Esophagus squamous epithelium (tissue), 5 donors: ENCODE data around the gene CAMK1D. TPM values are rescaled to one million over a fixed set of nuclear protein-coding genes. Genes with fewer than 3 reads are reported as not detected.

Experiments
- DNase-seq: peaks from one replicate; lab custom pipeline; 2025; lab: John Stamatoyannopoulos, UW
- H3K27ac ChIP-seq, 4 donors: fragments of 200-600 bp; sonication (generic); one replicate each; pipeline ENCODE4 v1.5.1; 2016 to 2019; ENCODE audit warnings: mild to moderate bottlenecking in 1 of 4
- H3K27me3 ChIP-seq, 4 donors: fragments of 200-600 bp; sonication (generic); 1 replicate in 3 of 4; 2 replicates in 1 of 4; pipeline versions ENCODE4 v1.5.1 to v1.6.0; 2017 to 2021; ENCODE audit warnings: antibody characterized with exemption in 1 of 4
- H3K36me3 ChIP-seq, 3 donors: fragments of 200-600 bp; sonication (generic); one replicate each; pipeline ENCODE4 v1.5.1; 2016 to 2019
- H3K4me1 ChIP-seq, 3 donors: fragments of 200-600 bp; sonication (generic); one replicate each; pipeline ENCODE4 v1.5.1; 2017 to 2019
- H3K4me3 ChIP-seq, 4 donors: fragments of 200-600 bp; sonication (generic); 1 replicate in 3 of 4; 2 replicates in 1 of 4; pipeline ENCODE4 v1.5.1; 2016 to 2019; ENCODE audit warnings: mild to moderate bottlenecking in 2 of 4, moderate library complexity in 1 of 4
- H3K9me3 ChIP-seq, 3 donors: fragments of 200-600 bp; sonication (generic); one replicate each; pipeline ENCODE4 v1.5.1; 2016 to 2019
- POLR2A ChIP-seq, 4 donors: fragments of 450-650 bp; IDR thresholded peaks; one replicate each; pipeline ENCODE4 v1.6.1; 2017; ENCODE audit warnings: antibody characterized with exemption in 4 of 4, mild to moderate bottlenecking in 4 of 4, moderate library complexity in 3 of 4
- WGBS, 2 donors: methylation state at CpG; one replicate each; pipeline ENCODE4 v1.1.5; 2018; 5-methylcytosine and 5-hydroxymethylcytosine counted together
- intact Hi-C: fragments of 100-400 bp; cut with DNase I; formaldehyde crosslinking; loops from one replicate; pipeline ENCODE4 v1.15.0; 2022
- total RNA-seq, 4 donors: library from RNA; depleted of rRNA; stranded (reverse); fragments of >200 nt; gene quantifications; one replicate each; pipeline ENCODE4 v1.1.0, GENCODE V29; 2016
- TF ChIP-seq, protein P1 (sequence below), 6 experiments: fragments of 450-650 bp in 4 of 6; fragments of 200-600 bp in 2 of 6; sonication (generic) in 2 of 6; IDR thresholded peaks; one replicate each; pipeline ENCODE4 v1.5.1; 2016 to 2019; ENCODE audit warnings: antibody characterized with exemption in 6 of 6, mild to moderate bottlenecking in 4 of 6, moderate library complexity in 4 of 6
- donor health status: DM: yes; HTN: yes; CAD: no.

CAMK1D gene
- total RNA-seq, 4 donors from 2014 or later: 3.8 to 11.8 (median 9.9) TPM

DNA sequence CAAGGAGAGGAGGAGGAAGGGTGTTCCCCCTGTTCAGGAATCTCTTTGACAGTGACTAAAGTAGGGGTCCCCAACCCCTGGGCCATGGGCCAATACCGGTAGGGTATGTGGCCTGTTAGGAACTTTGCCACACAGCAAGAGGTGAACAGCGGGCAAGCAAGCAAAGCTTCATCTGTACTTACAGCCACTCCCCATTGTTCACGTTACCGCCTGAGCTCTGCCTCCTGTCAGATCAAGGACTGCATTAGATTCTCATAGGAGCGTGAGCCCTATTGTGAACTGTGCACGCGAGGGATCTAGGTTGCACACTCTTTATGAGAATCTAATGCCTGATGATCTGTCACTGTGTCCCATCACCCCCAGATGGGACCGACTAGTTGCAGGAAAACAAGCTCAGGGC, 201.6 kb downstream of the CAMK1D start:
- Histone ChIP-seq H3K4me1 (no peaks in the 10 kb centered on the region), H3K27me3 (no peaks in the 10 kb centered on the region), H3K36me3 (peaks cover 0 to 13% (median 0%) of the 10 kb centered on the region in 3 donors), H3K4me3 (no peak overlapping the region), H3K9me3 (no peaks in the 10 kb centered on the region), H3K27ac (no peak overlapping the region)
- WGBS, 2 donors: 92 to 95% methylated on average over 8 of the region's 8 CpGs
- no peak for DNase-seq
- intact Hi-C loops: no loop called here
- TF ChIP-seq, protein P1, sequence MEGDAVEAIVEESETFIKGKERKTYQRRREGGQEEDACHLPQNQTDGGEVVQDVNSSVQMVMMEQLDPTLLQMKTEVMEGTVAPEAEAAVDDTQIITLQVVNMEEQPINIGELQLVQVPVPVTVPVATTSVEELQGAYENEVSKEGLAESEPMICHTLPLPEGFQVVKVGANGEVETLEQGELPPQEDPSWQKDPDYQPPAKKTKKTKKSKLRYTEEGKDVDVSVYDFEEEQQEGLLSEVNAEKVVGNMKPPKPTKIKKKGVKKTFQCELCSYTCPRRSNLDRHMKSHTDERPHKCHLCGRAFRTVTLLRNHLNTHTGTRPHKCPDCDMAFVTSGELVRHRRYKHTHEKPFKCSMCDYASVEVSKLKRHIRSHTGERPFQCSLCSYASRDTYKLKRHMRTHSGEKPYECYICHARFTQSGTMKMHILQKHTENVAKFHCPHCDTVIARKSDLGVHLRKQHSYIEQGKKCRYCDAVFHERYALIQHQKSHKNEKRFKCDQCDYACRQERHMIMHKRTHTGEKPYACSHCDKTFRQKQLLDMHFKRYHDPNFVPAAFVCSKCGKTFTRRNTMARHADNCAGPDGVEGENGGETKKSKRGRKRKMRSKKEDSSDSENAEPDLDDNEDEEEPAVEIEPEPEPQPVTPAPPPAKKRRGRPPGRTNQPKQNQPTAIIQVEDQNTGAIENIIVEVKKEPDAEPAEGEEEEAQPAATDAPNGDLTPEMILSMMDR (IDR thresholded peaks at IDR 0.05): no peak
- no peak for TF ChIP-seq POLR2A (IDR thresholded peaks at IDR 0.05)

DNA sequence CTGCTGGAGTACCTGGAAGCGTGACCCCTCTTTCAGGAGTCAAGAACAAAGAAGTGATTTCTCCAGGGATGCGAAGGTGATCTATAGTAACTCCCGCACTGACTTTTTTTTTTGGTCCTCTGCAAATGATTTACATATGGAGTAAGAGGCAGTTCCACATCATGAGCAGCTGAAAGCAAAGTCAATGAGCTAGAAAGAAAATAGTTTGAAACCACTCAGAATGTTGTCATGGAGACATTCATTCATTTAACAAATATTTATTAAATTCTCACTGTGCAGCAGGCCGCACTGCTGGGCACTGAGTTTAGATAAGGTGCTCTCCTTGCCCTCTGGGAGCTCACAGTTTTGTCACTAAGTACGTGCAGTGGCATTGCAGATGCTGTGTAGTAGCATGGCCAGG, 206.7 kb downstream of the CAMK1D start:
- H3K9me3 ChIP-seq: no peaks in the 10 kb centered on the region
- H3K27me3 ChIP-seq: no peaks in the 10 kb centered on the region
- H3K27ac ChIP-seq: no peak overlapping the region
- H3K4me1 ChIP-seq: no peaks in the 10 kb centered on the region
- intact Hi-C loops: no loop called here
- no peak for DNase-seq
- no peak overlapping the region for H3K4me3 ChIP-seq
- WGBS, 2 donors: 93% methylated on average over 4 to 5 of the region's 5 CpGs
- no peak for TF ChIP-seq POLR2A (IDR thresholded peaks at IDR 0.05)
- TF ChIP-seq, protein P1 (IDR thresholded peaks at IDR 0.05): no peak
- peaks cover 0 to 13% (median 0%) of the 10 kb centered on the region in 3 donors for H3K36me3 ChIP-seq

GRCh38 chr10:12559578-12560178, 210.3 kb downstream of the CAMK1D start:
- TF ChIP-seq, protein P1 (IDR thresholded peaks at IDR 0.05): no peak
- no peak for TF ChIP-seq POLR2A (IDR thresholded peaks at IDR 0.05)
- peaks cover 0 to 4% (median 0%) of the 10 kb centered on the region in 3 donors for H3K36me3 ChIP-seq
- H3K27ac ChIP-seq: no peak overlapping the region
- WGBS, 2 donors: 72 to 76% methylated on average over 5 to 6 of the region's 11 CpGs
- no peak overlapping the region for H3K4me3 ChIP-seq
- H3K4me1 ChIP-seq: peaks cover 0 to 10% (median 0%) of the 10 kb centered on the region in 3 donors
- intact Hi-C loops: no loop called here
- H3K9me3 ChIP-seq: no peaks in the 10 kb centered on the region
- H3K27me3 ChIP-seq: no peaks in the 10 kb centered on the region
- DNase-seq: no peak

DNA sequence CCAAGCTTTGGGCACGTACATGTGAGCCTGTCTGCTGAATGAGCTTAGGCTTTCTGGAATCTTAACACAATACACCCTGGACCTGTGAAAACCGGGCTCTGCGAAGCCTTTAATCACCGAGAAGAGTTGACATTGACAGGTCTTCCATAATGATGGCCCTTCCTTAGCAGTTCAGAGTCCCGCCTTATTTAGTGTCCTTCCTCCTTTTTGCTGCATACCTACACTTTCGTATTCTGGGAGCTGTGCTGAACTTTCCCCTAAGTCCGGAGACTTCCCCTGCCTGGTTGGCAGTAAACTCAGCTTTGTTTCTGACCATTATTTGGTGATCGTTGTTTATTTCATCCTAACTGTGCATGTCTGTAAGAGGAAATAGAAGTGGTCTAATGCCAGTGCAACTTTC, 212.0 kb downstream of the CAMK1D start:
- Histone ChIP-seq H3K4me3 (no peak overlapping the region), H3K4me1 (peaks cover 0 to 15% (median 0%) of the 10 kb centered on the region in 3 donors), H3K27ac (no peak overlapping the region), H3K27me3 (no peaks in the 10 kb centered on the region), H3K9me3 (no peaks in the 10 kb centered on the region), H3K36me3 (no peaks in the 10 kb centered on the region)
- 84 to 92% methylated on average over 8 of the region's 8 CpGs for WGBS, 2 donors
- no peak for DNase-seq
- intact Hi-C loops: no loop called here
- TF ChIP-seq POLR2A (IDR thresholded peaks at IDR 0.05): no peak
- TF ChIP-seq, protein P1 (IDR thresholded peaks at IDR 0.05): no peak

DNA sequence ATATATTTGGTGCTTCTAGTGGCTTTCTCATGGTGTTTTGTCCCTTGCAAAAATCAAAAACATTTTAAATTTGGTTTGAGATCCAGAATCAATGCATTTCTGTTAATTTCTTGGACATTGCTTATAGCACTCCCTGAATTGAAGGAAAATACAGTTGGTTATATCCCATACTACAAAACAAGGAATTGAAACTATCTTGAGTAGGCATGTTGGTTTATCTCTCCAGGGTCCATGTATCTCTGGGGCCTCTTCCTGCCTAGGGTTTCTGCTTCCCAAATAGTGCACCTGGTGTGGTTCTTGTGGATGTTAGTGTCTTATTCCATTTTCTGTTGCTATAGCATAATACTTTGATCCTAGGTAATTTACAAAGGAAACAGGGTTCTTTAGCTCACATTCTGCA, 212.4 kb downstream of the CAMK1D start:
- Histone ChIP-seq H3K27ac (no peak overlapping the region), H3K4me1 (peaks cover 0 to 20% (median 0%) of the 10 kb centered on the region in 3 donors), H3K36me3 (no peaks in the 10 kb centered on the region), H3K4me3 (no peak overlapping the region), H3K27me3 (no peaks in the 10 kb centered on the region), H3K9me3 (no peaks in the 10 kb centered on the region)
- no peak for DNase-seq
- TF ChIP-seq, protein P1 (IDR thresholded peaks at IDR 0.05): no peak
- TF ChIP-seq POLR2A (IDR thresholded peaks at IDR 0.05): no peak
- intact Hi-C loops: no loop called here
